Heart right ventricle (tissue), 16 donors: ENCODE results near the gene DHRS13. TPM values are rescaled to one million over a fixed set of nuclear protein-coding genes. Genes with fewer than 3 reads are reported as not detected.
A peak's percentile ranks its signal among the peaks of the same experiment; 100 is the strongest.

Source experiments
- ATAC-seq, 8 donors: fragments of 200-7000 bp; cut with Tn5 transposase; one replicate each; pipeline ENCODE4 v1.9.1; 2020; ENCODE audit warnings: mild to moderate bottlenecking in 8 of 8, moderate library complexity in 8 of 8, moderate number of reproducible peaks in 1 of 8
- DNase-seq, 2 donors: peaks; one replicate each; pipeline ENCODE4 v3.0.0-alpha.2; 2020
- H3K27ac ChIP-seq, 10 donors: fragments of 200-600 bp; sonication (generic) in 2 of 10; one replicate each; pipeline versions ENCODE4 v1.5.0 to v1.8.0; 2020 to 2022; ENCODE audit warnings: mild to moderate bottlenecking in 3 of 10
- H3K27me3 ChIP-seq, 7 donors: fragments of 200-600 bp; one replicate each; pipeline ENCODE4 v1.8.0; 2021 to 2022; ENCODE audit warnings: mild to moderate bottlenecking in 2 of 7
- H3K36me3 ChIP-seq, 9 donors: fragments of 200-600 bp; sonication (generic) in 1 of 9; one replicate each; pipeline versions ENCODE4 v1.5.0 to v1.8.0; 2020 to 2022; ENCODE audit warnings: mild to moderate bottlenecking in 2 of 9
- H3K4me1 ChIP-seq, 9 donors: fragments of 200-600 bp; sonication (generic) in 1 of 9; one replicate each; pipeline versions ENCODE4 v1.5.0 to v1.8.0; 2020 to 2022; ENCODE audit warnings: mild to moderate bottlenecking in 4 of 9
- H3K4me3 ChIP-seq, 10 donors: fragments of 200-600 bp; sonication (generic) in 2 of 10; one replicate each; pipeline versions ENCODE4 v1.5.0 to v1.8.0; 2020 to 2022; ENCODE audit warnings: mild to moderate bottlenecking in 7 of 10, moderate library complexity in 2 of 10
- H3K9me3 ChIP-seq, 11 donors: fragments of 200-600 bp in 10 of 11; sonication (generic) in 2 of 11; one replicate each; pipeline versions ENCODE4 v1.5.0 to v1.8.0; 2013 to 2022; ENCODE audit warnings: mild to moderate bottlenecking in 2 of 11, control low read depth in 1 of 11, moderate library complexity in 1 of 11
- CTCF ChIP-seq, 9 donors: fragments of 200-600 bp; sonication (generic) in 2 of 9; IDR thresholded peaks; one replicate each; pipeline versions ENCODE4 v1.5.0 to v1.8.0; 2021 to 2022; ENCODE audit warnings: antibody characterized with exemption in 9 of 9, mild to moderate bottlenecking in 5 of 9, moderate library complexity in 1 of 9
- WGBS, 2 donors: extraction: QIAGEN DNeasy Blood & Tissue Kit; methylation state at CpG; one replicate each; pipeline ENCODE4 v1.1.7; 2013; ENCODE audit warnings: inconsistent platforms in 1 of 2; 5-methylcytosine and 5-hydroxymethylcytosine counted together
- intact Hi-C, 10 donors: fragments of 100-400 bp; cut with DNase I; formaldehyde crosslinking; loops; one replicate each; pipeline versions ENCODE4 v1.11.1 to v1.14.2; 2022
- polyA plus RNA-seq, 2 donors: library from polyadenylated mRNA; stranded (reverse); fragments of 200-250 nt; gene quantifications; one replicate each; pipeline ENCODE4 v1.2.3, GENCODE V29; 2013
- total RNA-seq, 10 donors: library from RNA; stranded (reverse); fragmentation: NEBNext Ultra II Directional in 3 of 10; extraction: Animal tissue kit (Norgen Biotek cat#: 25700) in 3 of 10; gene quantifications; one replicate each; pipeline versions ENCODE4 v1.2.1 to v1.2.4, GENCODE V29; 2021 to 2023
- donor health status: Arrhythmogenic right ventricular cardiomyopathy.
- donor health status: ischemic (EF 13 %, LVEDD 7.1; RV severe dilation, severe dysfunction).
- donor health status: healthy with polysubstance abuse.
- donor health status: DM: no; HTN: yes; CAD: no.
- donor health status: DM: no; HTN: no; CAD: no.
- donor health status: ischemic (EF 25% LVEDD 6.9; RV normal size, moderate dysfunction).
- donor health status: ischemic (EF 25% LVEDD 5.7; RV mildly dilated, moderate dysfunction).
- donor health status: healthy.
- donor health status: DM: yes; HTN: yes; CAD: no.
- donor health status: Ischemic cardiomyopathy.
- donor health status: ischemic (EF 35%, LVEDD 5.7; RV mildly dilated, moderate dysfunction).
- donor health status: nonischemic (EF 11% LVEDD 7.7; RV severe dilation, severe dysfunction).
- donor health status: DM: yes; HTN: yes; CAD: no.
- donor health status: PGD.
- donor health status: ischemic (EF 29% LVEDD 5.4; RV normal size, mild dysfunction).
- donor health status: nonischemic (EF 23%, LVEDD 6.1; RV moderate dilation, normal function).

DHRS13 gene
- total and polyA plus RNA-seq, 12 donors: 1.1 to 5.6 (median 2.6) TPM

DNA sequence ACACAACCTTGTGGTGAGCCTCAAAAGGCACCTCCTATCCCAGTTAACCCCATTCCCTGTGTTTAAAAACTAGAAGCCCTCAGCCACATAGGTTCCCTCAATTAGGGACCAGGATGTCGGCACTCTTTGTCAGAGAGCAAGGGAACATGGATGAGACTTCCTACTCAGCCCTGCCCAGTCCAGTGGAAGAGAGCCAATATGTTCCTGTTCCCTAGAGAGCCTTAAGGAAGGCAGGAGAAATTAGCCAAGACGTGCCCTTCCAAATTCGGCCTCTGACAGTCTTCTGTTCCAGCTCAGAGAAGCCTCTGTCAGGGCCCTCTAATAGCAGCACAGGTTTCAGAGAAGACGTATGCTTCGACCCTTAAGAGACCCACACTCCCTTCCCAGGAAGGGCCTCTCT, 14.6 kb upstream of the DHRS13 start:
- H3K4me1 ChIP-seq: peaks cover 0 to 16% (median 0%) of the 10 kb centered on the region in 9 donors
- intact Hi-C loops: loop anchor here in 7 of 10 donors (2.0 to 10.0 kb wide), 4 partner anchors 153 to 193 kb away; partner anchors contain the start of genes NEK8 (in 4 of the 7) and TLCD1 (in 4 of the 7)
- peaks cover 0 to 100% (median 86%) of the 10 kb centered on the region in 9 donors for H3K36me3 ChIP-seq
- ATAC-seq: peak in 2 of 8 donors; percentile 11 to 36
- H3K27me3 ChIP-seq: no peaks in the 10 kb centered on the region
- no peak for DNase-seq
- H3K4me3 ChIP-seq: no peak overlapping the region
- 54 to 63% methylated on average over 5 of the region's 5 CpGs for WGBS, 2 donors
- H3K27ac ChIP-seq: peak overlapping the region in 2 of 10 donors; percentile 15 to 34
- no peaks in the 10 kb centered on the region for H3K9me3 ChIP-seq
- no peak for TF ChIP-seq CTCF (IDR thresholded peaks at IDR 0.05)

- Histone ChIP-seq H3K9me3 (no peaks in the 10 kb centered on the region), H3K36me3 (peaks cover 0 to 100% (median 90%) of the 10 kb centered on the region in 9 donors), H3K4me3 (no peak overlapping the region), H3K27ac (peak overlapping the region in 3 of 10 donors; percentile 5 to 34 (median 15)), H3K27me3 (no peaks in the 10 kb centered on the region), H3K4me1 (peaks cover 0 to 16% (median 0%) of the 10 kb centered on the region in 9 donors)
- ATAC-seq (no peak), DNase-seq (no peak)
- intact Hi-C loops: loop anchor here in 7 of 10 donors (2.0 to 10.0 kb wide), 4 partner anchors 152 to 192 kb away; partner anchors contain the start of genes NEK8 (in 4 of the 7) and TLCD1 (in 4 of the 7)
- WGBS, 2 donors: 72 to 75% methylated on average over 12 of the region's 12 CpGs
- no peak for TF ChIP-seq CTCF (IDR thresholded peaks at IDR 0.05)
Measured at GRCh38 chr17:28917029-28917428, 14.2 kb upstream of the DHRS13 start.

DNA sequence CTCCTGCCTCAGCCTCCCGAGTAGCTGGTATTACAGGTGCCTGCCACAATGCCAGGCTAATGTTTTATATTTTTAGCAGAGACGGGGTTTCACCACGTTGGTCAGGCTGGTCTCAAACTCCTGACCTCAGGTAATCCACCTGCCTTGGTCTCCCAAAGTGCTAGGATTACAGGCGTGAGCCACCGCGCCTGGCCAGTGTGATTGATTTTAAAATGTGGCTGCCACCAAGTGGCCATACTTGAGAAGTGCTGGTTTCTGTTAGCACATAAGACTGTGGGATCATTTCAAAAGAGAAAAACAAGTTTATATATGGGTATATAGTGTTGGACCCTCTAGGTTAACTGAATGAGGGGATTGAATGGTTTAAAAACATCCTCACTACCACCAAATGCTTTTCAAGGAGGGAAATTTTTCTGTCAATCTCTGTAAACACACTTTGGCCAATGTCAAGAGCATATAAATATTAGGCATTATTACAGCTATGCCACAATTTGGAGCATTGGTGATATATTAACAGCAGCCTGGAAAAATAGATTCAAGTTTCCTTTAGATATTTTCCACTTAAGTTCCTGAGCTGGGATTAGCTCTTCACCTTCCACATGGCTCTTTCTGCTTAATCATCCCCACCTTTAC, 13.5 kb upstream of the DHRS13 start:
- H3K36me3 ChIP-seq: peaks cover 0 to 100% (median 91%) of the 10 kb centered on the region in 9 donors
- no peaks in the 10 kb centered on the region for H3K27me3 ChIP-seq
- peak in 6 of 8 donors; percentile 61 to 80 (median 70) for ATAC-seq
- no peaks in the 10 kb centered on the region for H3K9me3 ChIP-seq
- peaks cover 0 to 16% (median 0%) of the 10 kb centered on the region in 9 donors for H3K4me1 ChIP-seq
- no peak overlapping the region for H3K4me3 ChIP-seq
- DNase-seq: no peak
- peak in 8 of 9 donors; percentile 50 to 78 (median 72) for TF ChIP-seq CTCF (IDR thresholded peaks at IDR 0.05)
- 41 to 54% methylated on average over 6 of the region's 6 CpGs for WGBS, 2 donors
- intact Hi-C loops: loop anchor here in 7 of 10 donors (2.0 to 10.0 kb wide), 4 partner anchors 152 to 192 kb away; partner anchors contain the start of genes NEK8 (in 4 of the 7) and TLCD1 (in 4 of the 7)
- H3K27ac ChIP-seq: peak overlapping the region in 2 of 10 donors; percentile 5 to 34

DNA sequence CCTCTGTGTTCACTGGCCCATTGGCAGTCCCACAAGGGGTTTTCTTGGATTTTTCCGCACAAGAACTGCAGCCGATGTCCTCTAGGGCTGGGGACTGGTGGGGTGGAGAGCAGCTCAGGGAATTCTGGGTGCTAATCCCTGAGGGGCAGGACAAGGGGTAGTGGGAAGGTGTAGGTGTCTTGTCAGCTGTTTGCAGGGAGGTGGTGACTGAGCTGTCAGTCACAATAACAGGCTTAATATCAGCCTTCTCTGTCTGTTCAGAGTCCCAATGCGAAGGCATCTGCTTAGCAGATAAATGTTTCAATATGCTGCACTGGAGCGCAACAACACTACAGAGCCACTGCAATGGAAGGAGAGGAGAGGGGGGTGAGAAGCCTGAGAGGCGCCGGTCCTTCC, 10.1 kb upstream of the DHRS13 start:
- intact Hi-C loops: loop anchor here in 5 of 10 donors (10.0 kb wide), 2 partner anchors 148 to 188 kb away; partner anchors contain the start of genes NEK8 (in 4 of the 5) and TLCD1 (in 4 of the 5)
- 87 to 89% methylated on average over 6 of the region's 6 CpGs for WGBS, 2 donors
- peaks cover 0 to 100% (median 91%) of the 10 kb centered on the region in 9 donors for H3K36me3 ChIP-seq

More for the DNA sequence above, 10.1 kb upstream of the DHRS13 start:
- no peaks in the 10 kb centered on the region for H3K27me3 ChIP-seq
- H3K4me3 ChIP-seq: no peak overlapping the region
- peaks cover 0 to 29% (median 16%) of the 10 kb centered on the region in 9 donors for H3K4me1 ChIP-seq
- DNase-seq: no peak
- no peak for TF ChIP-seq CTCF (IDR thresholded peaks at IDR 0.05)
- H3K27ac ChIP-seq: no peak overlapping the region
- no peaks in the 10 kb centered on the region for H3K9me3 ChIP-seq
- no peak for ATAC-seq
